ENCODE data around the gene IL17D. TPM values are rescaled to one million over a fixed set of nuclear protein-coding genes. Genes with fewer than 3 reads are reported as not detected.

The IL17D gene
- total and polyA plus RNA-seq, 2 donors, result 0.52 to 0.85 TPM

- H3K36me3 ChIP-seq (ENCODE audit: control insufficient read depth in 2 of 2, insufficient read depth in 2 of 2, low read length in 1 of 2), result no peaks in the 10 kb centered on the region
- no peak overlapping the region for H3K4me3 ChIP-seq (ENCODE audit: low read length in 2 of 2)
- peaks cover 0 to 29% of the 10 kb centered on the region in 2 donors for H3K27me3 ChIP-seq (ENCODE audit: control insufficient read depth in 2 of 2, insufficient read depth in 1 of 2, low read length in 1 of 2)
- H3K4me1 ChIP-seq (ENCODE audit: control insufficient read depth in 2 of 2, insufficient read depth in 2 of 2, low read length in 2 of 2), result peaks cover 2 to 5% of the 10 kb centered on the region in 2 donors
- WGBS, result 94% methylated on average over 3 of the region's 3 CpGs
- H3K9me3 ChIP-seq (ENCODE audit: control insufficient read depth in 2 of 2, insufficient read depth in 1 of 2, low read length in 1 of 2), result no peaks in the 10 kb centered on the region
- no peak overlapping the region for H3K27ac ChIP-seq (ENCODE audit: low read depth in 1 of 2, low read length in 1 of 2)
- no peak for DNase-seq (ENCODE audit: low read depth in 6 of 9, low spot score in 9 of 9)
These were observed 2.0 kb upstream of the IL17D start for GRCh38 chr13:20701461-20701860.

GRCh38 chr13:20702530-20702914, 977 bp upstream of the IL17D start:
- H3K27ac ChIP-seq (ENCODE audit: low read depth in 1 of 2, low read length in 1 of 2), result no peak overlapping the region
- peaks cover 0 to 29% of the 10 kb centered on the region in 2 donors for H3K27me3 ChIP-seq (ENCODE audit: control insufficient read depth in 2 of 2, insufficient read depth in 1 of 2, low read length in 1 of 2)
- no peaks in the 10 kb centered on the region for H3K36me3 ChIP-seq (ENCODE audit: control insufficient read depth in 2 of 2, insufficient read depth in 2 of 2, low read length in 1 of 2)
- 5% methylated on average over 9 of the region's 9 CpGs for WGBS
- H3K9me3 ChIP-seq (ENCODE audit: control insufficient read depth in 2 of 2, insufficient read depth in 1 of 2, low read length in 1 of 2), result no peaks in the 10 kb centered on the region
- DNase-seq (ENCODE audit: low read depth in 6 of 9, low spot score in 9 of 9), result peak in 1 of 9 donors; percentile 35
- peaks cover 2 to 5% of the 10 kb centered on the region in 2 donors for H3K4me1 ChIP-seq (ENCODE audit: control insufficient read depth in 2 of 2, insufficient read depth in 2 of 2, low read length in 2 of 2)
- peak overlapping the region; percentile 46 to 63 for H3K4me3 ChIP-seq (ENCODE audit: low read length in 2 of 2)

- peaks cover 2 to 5% of the 10 kb centered on the region in 2 donors for H3K4me1 ChIP-seq (ENCODE audit: control insufficient read depth in 2 of 2, insufficient read depth in 2 of 2, low read length in 2 of 2)
- H3K36me3 ChIP-seq (ENCODE audit: control insufficient read depth in 2 of 2, insufficient read depth in 2 of 2, low read length in 1 of 2), result no peaks in the 10 kb centered on the region
- DNase-seq (ENCODE audit: low read depth in 6 of 9, low spot score in 9 of 9), result peak; percentile 22 to 82 (median 52)
- peaks cover 0 to 29% of the 10 kb centered on the region in 2 donors for H3K27me3 ChIP-seq (ENCODE audit: control insufficient read depth in 2 of 2, insufficient read depth in 1 of 2, low read length in 1 of 2)
- WGBS, result under 1% methylated on average over 98 of the region's 98 CpGs
- H3K9me3 ChIP-seq (ENCODE audit: control insufficient read depth in 2 of 2, insufficient read depth in 1 of 2, low read length in 1 of 2), result no peaks in the 10 kb centered on the region
- peak overlapping the region in 1 of 2 donors; percentile 63 for H3K4me3 ChIP-seq (ENCODE audit: low read length in 2 of 2)
- H3K27ac ChIP-seq (ENCODE audit: low read depth in 1 of 2, low read length in 1 of 2), result no peak overlapping the region
These were observed 420 bp downstream of the IL17D start for GRCh38 chr13:20703780-20704458.

- Histone ChIP-seq H3K4me3 (ENCODE audit: low read length in 2 of 2) (peak overlapping the region in 1 of 2 donors; percentile 63), H3K4me1 (ENCODE audit: control insufficient read depth in 2 of 2, insufficient read depth in 2 of 2, low read length in 2 of 2) (peaks cover 2 to 5% of the 10 kb centered on the region in 2 donors), H3K36me3 (ENCODE audit: control insufficient read depth in 2 of 2, insufficient read depth in 2 of 2, low read length in 1 of 2) (no peaks in the 10 kb centered on the region), H3K27me3 (ENCODE audit: control insufficient read depth in 2 of 2, insufficient read depth in 1 of 2, low read length in 1 of 2) (peaks cover 0 to 29% of the 10 kb centered on the region in 2 donors), H3K27ac (ENCODE audit: low read depth in 1 of 2, low read length in 1 of 2) (no peak overlapping the region), H3K9me3 (ENCODE audit: control insufficient read depth in 2 of 2, insufficient read depth in 1 of 2, low read length in 1 of 2) (no peaks in the 10 kb centered on the region)
- DNase-seq (ENCODE audit: low read depth in 6 of 9, low spot score in 9 of 9), result peak in 1 of 9 donors; percentile 18
- 36% methylated on average over 20 of the region's 20 CpGs for whole genome bisulfite sequencing
These were observed 1.1 kb downstream of the IL17D start for GRCh38 chr13:20704459-20705069.

- no peaks in the 10 kb centered on the region for H3K9me3 ChIP-seq (ENCODE audit: control insufficient read depth in 2 of 2, insufficient read depth in 1 of 2, low read length in 1 of 2)
- no peak for DNase-seq (ENCODE audit: low read depth in 6 of 9, low spot score in 9 of 9)
- no peak overlapping the region for H3K27ac ChIP-seq (ENCODE audit: low read depth in 1 of 2, low read length in 1 of 2)
- no peak overlapping the region for H3K4me3 ChIP-seq (ENCODE audit: low read length in 2 of 2)
- no peaks in the 10 kb centered on the region for H3K36me3 ChIP-seq (ENCODE audit: control insufficient read depth in 2 of 2, insufficient read depth in 2 of 2, low read length in 1 of 2)
- WGBS, result 97% methylated on average over 5 of the region's 5 CpGs
- peaks cover 2 to 5% of the 10 kb centered on the region in 2 donors for H3K4me1 ChIP-seq (ENCODE audit: control insufficient read depth in 2 of 2, insufficient read depth in 2 of 2, low read length in 2 of 2)
- peaks cover 0 to 22% of the 10 kb centered on the region in 2 donors for H3K27me3 ChIP-seq (ENCODE audit: control insufficient read depth in 2 of 2, insufficient read depth in 1 of 2, low read length in 1 of 2)
These were observed 3.2 kb downstream of the IL17D start for GRCh38 chr13:20706661-20707060.

- peaks cover 0 to 10% of the 10 kb centered on the region in 2 donors for H3K27me3 ChIP-seq (ENCODE audit: control insufficient read depth in 2 of 2, insufficient read depth in 1 of 2, low read length in 1 of 2)
- no peak for DNase-seq (ENCODE audit: low read depth in 6 of 9, low spot score in 9 of 9)
- H3K27ac ChIP-seq (ENCODE audit: low read depth in 1 of 2, low read length in 1 of 2), result no peak overlapping the region
- H3K36me3 ChIP-seq (ENCODE audit: control insufficient read depth in 2 of 2, insufficient read depth in 2 of 2, low read length in 1 of 2), result no peaks in the 10 kb centered on the region
- no peaks in the 10 kb centered on the region for H3K9me3 ChIP-seq (ENCODE audit: control insufficient read depth in 2 of 2, insufficient read depth in 1 of 2, low read length in 1 of 2)
- H3K4me1 ChIP-seq (ENCODE audit: control insufficient read depth in 2 of 2, insufficient read depth in 2 of 2, low read length in 2 of 2), result no peaks in the 10 kb centered on the region
- WGBS, result 96% methylated on average over 2 of the region's 2 CpGs
- no peak overlapping the region for H3K4me3 ChIP-seq (ENCODE audit: low read length in 2 of 2)
These were observed 4.7 kb downstream of the IL17D start for GRCh38 chr13:20708216-20708615.

GRCh38 chr13:20709369-20709768, 5.9 kb downstream of the IL17D start:
- Histone ChIP-seq H3K4me3 (ENCODE audit: low read length in 2 of 2) (no peak overlapping the region), H3K36me3 (ENCODE audit: control insufficient read depth in 2 of 2, insufficient read depth in 2 of 2, low read length in 1 of 2) (no peaks in the 10 kb centered on the region), H3K27ac (ENCODE audit: low read depth in 1 of 2, low read length in 1 of 2) (no peak overlapping the region), H3K9me3 (ENCODE audit: control insufficient read depth in 2 of 2, insufficient read depth in 1 of 2, low read length in 1 of 2) (no peaks in the 10 kb centered on the region), H3K27me3 (ENCODE audit: control insufficient read depth in 2 of 2, insufficient read depth in 1 of 2, low read length in 1 of 2) (peaks cover 0 to 8% of the 10 kb centered on the region in 2 donors), H3K4me1 (ENCODE audit: control insufficient read depth in 2 of 2, insufficient read depth in 2 of 2, low read length in 2 of 2) (no peaks in the 10 kb centered on the region)
- DNase-seq (ENCODE audit: low read depth in 6 of 9, low spot score in 9 of 9), result no peak
- 97% methylated on average over 8 of the region's 8 CpGs for WGBS

- WGBS, result 85% methylated on average over 4 of the region's 4 CpGs
- Histone ChIP-seq H3K4me1 (ENCODE audit: control insufficient read depth in 2 of 2, insufficient read depth in 2 of 2, low read length in 2 of 2) (no peaks in the 10 kb centered on the region), H3K9me3 (ENCODE audit: control insufficient read depth in 2 of 2, insufficient read depth in 1 of 2, low read length in 1 of 2) (no peaks in the 10 kb centered on the region), H3K27me3 (ENCODE audit: control insufficient read depth in 2 of 2, insufficient read depth in 1 of 2, low read length in 1 of 2) (peaks cover 0 to 5% of the 10 kb centered on the region in 2 donors), H3K27ac (ENCODE audit: low read depth in 1 of 2, low read length in 1 of 2) (no peak overlapping the region), H3K4me3 (ENCODE audit: low read length in 2 of 2) (no peak overlapping the region), H3K36me3 (ENCODE audit: control insufficient read depth in 2 of 2, insufficient read depth in 2 of 2, low read length in 1 of 2) (no peaks in the 10 kb centered on the region)
- no peak for DNase-seq (ENCODE audit: low read depth in 6 of 9, low spot score in 9 of 9)
These were observed 6.3 kb downstream of the IL17D start for GRCh38 chr13:20709782-20710181.

- Histone ChIP-seq H3K36me3 (ENCODE audit: control insufficient read depth in 2 of 2, insufficient read depth in 2 of 2, low read length in 1 of 2) (no peaks in the 10 kb centered on the region), H3K4me3 (ENCODE audit: low read length in 2 of 2) (no peak overlapping the region), H3K27ac (ENCODE audit: low read depth in 1 of 2, low read length in 1 of 2) (no peak overlapping the region), H3K4me1 (ENCODE audit: control insufficient read depth in 2 of 2, insufficient read depth in 2 of 2, low read length in 2 of 2) (peaks cover 0 to under 1% of the 10 kb centered on the region in 2 donors), H3K9me3 (ENCODE audit: control insufficient read depth in 2 of 2, insufficient read depth in 1 of 2, low read length in 1 of 2) (no peaks in the 10 kb centered on the region), H3K27me3 (ENCODE audit: control insufficient read depth in 2 of 2, insufficient read depth in 1 of 2, low read length in 1 of 2) (peaks cover 0 to 3% of the 10 kb centered on the region in 2 donors)
- DNase-seq (ENCODE audit: low read depth in 6 of 9, low spot score in 9 of 9), result no peak
- 94% methylated on average over 13 of the region's 13 CpGs for WGBS
These were observed 8.0 kb downstream of the IL17D start for GRCh38 chr13:20711301-20712044.

Measured in thymus (tissue), 11 donors.